Measurements from ENCODE around the gene LRRK1.

DNA sequence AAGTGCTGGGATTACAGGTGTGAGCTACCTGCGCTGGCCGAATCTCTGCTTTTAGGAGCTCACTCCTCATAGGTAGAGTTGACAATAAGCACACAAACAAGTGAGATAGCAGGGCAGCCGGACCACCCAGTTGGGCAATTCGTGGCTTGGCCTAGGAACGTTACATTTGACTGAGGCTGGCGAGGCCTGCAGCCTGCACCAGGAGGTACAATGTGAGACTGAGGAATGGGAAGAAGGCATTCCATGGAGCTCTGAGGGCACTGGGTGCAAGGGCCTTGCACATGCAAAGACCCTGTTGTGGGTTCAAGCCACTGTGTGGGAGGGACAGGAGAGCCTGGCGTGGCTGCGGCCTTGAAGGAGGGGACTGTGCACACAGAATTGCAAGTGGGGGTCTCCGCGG lies 152.5 kb downstream of the LRRK1 start:
- TF ChIP-seq CTCF (IDR thresholded peaks at IDR 0.05) (no peak), EP300 (IDR thresholded peaks at IDR 0.05) (no peak), POLR2A (IDR thresholded peaks at IDR 0.05) (no peak), POLR2AphosphoS5 (IDR thresholded peaks at IDR 0.05) (no peak)

Measured in sigmoid colon (tissue), 4 donors.